ENCODE results near the gene UNK. TPM values are rescaled to one million over a fixed set of nuclear protein-coding genes. Genes with fewer than 3 reads are reported as not detected.

UNK gene
- total and polyA plus RNA-seq, 2 of the 13 experiments (the other 11 are each of a cell fraction or from before 2014, with no cell fraction given), result 31.6 to 33.0 TPM

- TF ChIP-seq, protein P1, sequence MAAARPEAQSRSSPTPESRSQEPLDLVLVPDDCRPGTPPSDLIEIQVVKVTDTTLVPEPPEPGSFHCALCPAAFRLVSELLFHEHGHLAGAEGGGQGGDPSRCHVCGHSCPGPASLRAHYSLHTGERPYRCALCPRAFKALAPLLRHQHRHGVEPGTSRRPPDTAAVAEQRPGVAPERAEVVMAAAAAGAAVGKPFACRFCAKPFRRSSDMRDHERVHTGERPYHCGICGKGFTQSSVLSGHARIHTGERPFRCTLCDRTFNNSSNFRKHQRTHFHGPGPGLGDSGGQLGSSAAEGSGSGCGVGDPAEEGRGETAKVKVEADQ (CRISPR knock-in tag; IDR thresholded peaks at IDR 0.05; ENCODE audit: borderline replicate concordance), result 0 out of 2 replicates have a peak, but pooled peaks have one; percentile 12
- TF ChIP-seq, protein P2, sequence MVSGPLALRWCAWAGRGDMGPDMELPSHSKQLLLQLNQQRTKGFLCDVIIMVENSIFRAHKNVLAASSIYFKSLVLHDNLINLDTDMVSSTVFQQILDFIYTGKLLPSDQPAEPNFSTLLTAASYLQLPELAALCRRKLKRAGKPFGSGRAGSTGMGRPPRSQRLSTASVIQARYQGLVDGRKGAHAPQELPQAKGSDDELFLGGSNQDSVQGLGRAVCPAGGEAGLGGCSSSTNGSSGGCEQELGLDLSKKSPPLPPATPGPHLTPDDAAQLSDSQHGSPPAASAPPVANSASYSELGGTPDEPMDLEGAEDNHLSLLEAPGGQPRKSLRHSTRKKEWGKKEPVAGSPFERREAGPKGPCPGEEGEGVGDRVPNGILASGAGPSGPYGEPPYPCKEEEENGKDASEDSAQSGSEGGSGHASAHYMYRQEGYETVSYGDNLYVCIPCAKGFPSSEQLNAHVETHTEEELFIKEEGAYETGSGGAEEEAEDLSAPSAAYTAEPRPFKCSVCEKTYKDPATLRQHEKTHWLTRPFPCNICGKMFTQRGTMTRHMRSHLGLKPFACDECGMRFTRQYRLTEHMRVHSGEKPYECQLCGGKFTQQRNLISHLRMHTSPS (CRISPR knock-in tag; IDR thresholded peaks at IDR 0.05; ENCODE audit: low read depth), result peak; percentile 23; the same call in 1 of the 2 replicates
- TF ChIP-seq ZNF605 (CRISPR knock-in tag; IDR thresholded peaks at IDR 0.05) (0 out of 2 replicates have a peak, but pooled peaks have one; percentile 19), ZNF33B (CRISPR knock-in tag; IDR thresholded peaks at IDR 0.05) (peak; percentile 31; the same call in 1 of the 2 replicates), ZNF704 (CRISPR knock-in tag; IDR thresholded peaks at IDR 0.05; ENCODE audit: borderline replicate concordance) (0 out of 2 replicates have a peak, but pooled peaks have one; percentile 1), ZNF639 (CRISPR knock-in tag; conservative IDR thresholded peaks at IDR 0.05) (peak; percentile 62; the same call in 1 of the 2 replicates), ZNF414 (CRISPR knock-in tag; IDR thresholded peaks at IDR 0.05) (peak; percentile 48; the same call in 1 of the 2 replicates), ZNF407 (CRISPR knock-in tag; IDR thresholded peaks at IDR 0.05; ENCODE audit: not compliant biosample characterization) (peak; percentile 2), RXRA (CRISPR knock-in tag; IDR thresholded peaks at IDR 0.05) (peak; percentile 30; the same call in 1 of the 2 replicates)
Observed at GRCh38 chr17:75868730-75869281, 84.2 kb downstream of the UNK start (continued).

All from HepG2 (cell line).